K562 (cell line): Measurements from ENCODE around the gene SCUBE1. TPM values are rescaled to one million over a fixed set of nuclear protein-coding genes. Genes with fewer than 3 reads are reported as not detected.

ENCODE experiments used
- ATAC-seq: fragments of 200-7000 bp; cut with Tn5 transposase; 3 replicates; pipeline ENCODE4 v1.9.1; 2020; ENCODE audit warnings: moderate library complexity
- BruUV-seq: library from RNA; stranded (reverse); fragments of 400-500 nt; replicated peaks from 2 replicates; lab custom pipeline; 2021; lab: Mats Ljungman, UMichigan
- CTCF ChIA-PET: fragments of 300-600 bp; formaldehyde crosslinking; extraction: SDS; loops from one replicate; lab custom pipeline; 2021; ENCODE audit warnings: low intra/inter-chr PET ratio; lab: Yijun Ruan, JAX
- POLR2A ChIA-PET: fragments of 300-600, 350-650 bp; sonication (Branson Sonifier 250); formaldehyde crosslinking; extraction: SDS; loops from one replicate; lab custom pipeline; 2021; ENCODE audit warnings: antibody characterized with exemption, inconsistent platforms; lab: Yijun Ruan, JAX
- DNase-seq, 4 experiments: peaks; one replicate each; pipeline versions ENCODE4 v3.0.0 to v3.0.0-alpha.2; 2011 to 2018; ENCODE audit warnings: low spot score in 3 of 4, mixed read lengths in 3 of 4; ENCODE audit errors: extremely low read depth in 1 of 4
- FAIRE-seq: peaks from 2 replicates; lab custom pipeline; 2011; peaks lifted over from hg19 to GRCh38; lab: Jason Lieb, UNC
- H2AFZ ChIP-seq: 2 replicates; pipeline ENCODE4 v1.6.0; 2011; ENCODE audit warnings: low read depth, low read length, control low read depth, inconsistent platforms
- H3K27ac ChIP-seq: fragments of 200-600 bp; 3 replicates; pipeline ENCODE4 v1.8.0; 2011; ENCODE audit warnings: low read depth, mild to moderate bottlenecking, control low read depth, inconsistent platforms, low read length, moderate library complexity, mixed read lengths; ENCODE audit errors: extremely low read depth
- H3K27me3 ChIP-seq, 2 experiments: fragments of 300-600 bp in 1 of 2; 2 replicates in 1 of 2; 3 replicates in 1 of 2; pipeline versions ENCODE4 v1.6.0 to v1.8.0; 2011; ENCODE audit warnings: inconsistent platforms in 2 of 2, low read length in 2 of 2, mild to moderate bottlenecking in 1 of 2, mixed read lengths in 1 of 2, moderate library complexity in 1 of 2; ENCODE audit not compliant: control insufficient read depth in 2 of 2, insufficient read depth in 2 of 2
- H3K36me3 ChIP-seq: fragments of 300-600 bp; 3 replicates; pipeline ENCODE4 v1.8.0; 2011; ENCODE audit warnings: mild to moderate bottlenecking, low read length, inconsistent platforms; ENCODE audit not compliant: control insufficient read depth, insufficient read depth
- H3K4me1 ChIP-seq, 2 experiments: fragments of 200-600 bp in 1 of 2; replicated peaks in 1 of 2; 2 replicates in 1 of 2; 3 replicates in 1 of 2; pipeline versions ENCODE4 v1.5.1 to v1.8.0; 2011; ENCODE audit warnings: inconsistent platforms in 2 of 2, low read length in 2 of 2, mild to moderate bottlenecking in 1 of 2, mixed read lengths in 1 of 2, moderate library complexity in 1 of 2; ENCODE audit not compliant: control insufficient read depth in 2 of 2, insufficient read depth in 2 of 2
- H3K4me2 ChIP-seq: 2 replicates; pipeline ENCODE4 v1.6.1; 2011; ENCODE audit warnings: low read length, control low read depth, inconsistent platforms, mixed read lengths; ENCODE audit not compliant: insufficient read depth
- H3K4me3 ChIP-seq: fragments of 200-600 bp; sonication (generic), shearing (Covaris generic); 2 replicates; pipeline ENCODE4 v1.5.1; 2016; ENCODE audit warnings: control low read depth, inconsistent platforms
- H3K79me2 ChIP-seq: fragments of 200-600 bp; 3 replicates; pipeline ENCODE4 v1.8.0; 2011; ENCODE audit warnings: low read length, inconsistent platforms; ENCODE audit not compliant: control insufficient read depth, insufficient read depth
- H3K9ac ChIP-seq, 2 experiments: 2 replicates each; pipeline versions ENCODE4 v1.6.0 to v1.6.1; 2011; ENCODE audit warnings: low read depth in 2 of 2, low read length in 2 of 2, control low read depth in 1 of 2, inconsistent platforms in 1 of 2, mild to moderate bottlenecking in 1 of 2, mixed read lengths in 1 of 2; ENCODE audit not compliant: insufficient read depth in 1 of 2
- H3K9me1 ChIP-seq: one replicate; pipeline ENCODE4 v1.6.0; 2011; ENCODE audit warnings: inconsistent platforms, mild to moderate bottlenecking, low read length, moderate library complexity; ENCODE audit not compliant: control insufficient read depth, insufficient read depth
- H3K9me3 ChIP-seq: replicated peaks from 2 replicates; pipeline ENCODE4 v1.5.1; 2011; ENCODE audit warnings: low read depth, low read length, inconsistent platforms; ENCODE audit not compliant: control insufficient read depth, insufficient read depth
- H4K20me1 ChIP-seq: replicated peaks from 2 replicates; pipeline ENCODE4 v1.6.1; 2011; ENCODE audit warnings: low read length, inconsistent platforms, mixed read lengths; ENCODE audit not compliant: control insufficient read depth, insufficient read depth
- FOXP1 ChIP-seq: sonication (generic); formaldehyde crosslinking; IDR thresholded peaks from 2 replicates; pipeline ENCODE4 v1.8.0; 2022; ENCODE audit warnings: mild to moderate bottlenecking, missing genetic modification reagents
- MEF2D ChIP-seq: conservative IDR thresholded peaks from 2 replicates; pipeline ENCODE4 v1.6.1; 2016; ENCODE audit warnings: low read depth, missing genetic modification characterization, missing compliant biosample characterization
- PURB ChIP-seq: sonication (generic); formaldehyde crosslinking; IDR thresholded peaks from 2 replicates; pipeline ENCODE4 v1.9.0; 2021; ENCODE audit warnings: low read depth, mild to moderate bottlenecking, missing genetic modification reagents
- ZFX ChIP-seq: sonication (generic); formaldehyde crosslinking; IDR thresholded peaks from 2 replicates; pipeline ENCODE4 v1.8.0; 2022; ENCODE audit warnings: mild to moderate bottlenecking, missing genetic modification reagents, moderate library complexity
- ZNF318 ChIP-seq, 2 experiments: fragments of 450-650 bp; IDR thresholded peaks; 2 replicates each; pipeline ENCODE4 v1.6.1; 2016; ENCODE audit warnings: mild to moderate bottlenecking in 2 of 2, borderline replicate concordance in 1 of 2, low read depth in 1 of 2, moderate library complexity in 1 of 2
- ZNF583 ChIP-seq: fragments of 250-450 bp; sonication (Bioruptor Pico); IDR thresholded peaks from 2 replicates; pipeline ENCODE4 v1.4.0; 2020
- WGBS: fragments of 100-300 bp; shearing (Covaris generic); methylation state at CpG from one replicate; pipeline ENCODE4 v1.1.6; 2016; ENCODE audit warnings: low coverage, mixed read lengths; ENCODE audit not compliant: insufficient coverage; ENCODE audit errors: missing lambda C conversion rate; 5-methylcytosine and 5-hydroxymethylcytosine counted together
- in situ Hi-C: fragments of 300-500 bp; cut with MboI; formaldehyde crosslinking; loops from 4 replicates; pipeline ENCODE4 v1.15.0; 2018; ENCODE audit warnings: inconsistent platforms, mixed read lengths
- intact Hi-C: fragments of 100-400 bp; cut with micrococcal nuclease; formaldehyde crosslinking; loops from 2 replicates; pipeline ENCODE4 v1.14.2; 2022
- polyA plus RNA-seq, 8 experiments: library from polyadenylated mRNA; depleted of rRNA in 4 of 8; stranded (reverse) in 5 of 8; unstranded in 3 of 8; fragments of >200 nt; fragmentation: Nextera tagmentation in 2 of 8; fragmentation: Illumina TruSeq in 1 of 8; extraction: Ambion mirVana in 2 of 8; extraction: Trizol in 1 of 8; gene quantifications; 2 replicates each; pipeline versions ENCODE4 v1.2.1 to v1.2.3, GENCODE V29; 2011 to 2014; ENCODE audit warnings: inconsistent platforms in 1 of 8, missing spikeins in 1 of 8
- total RNA-seq, 7 experiments: library from RNA; depleted of rRNA in 6 of 7; stranded (reverse); fragments of >200 nt in 6 of 7; fragmentation: Illumina TruSeq in 2 of 7; extraction: Trizol in 2 of 7; gene quantifications; 2 replicates each; pipeline versions ENCODE4 v1.2.1 to v1.2.3, GENCODE V29; 2011 to 2021; ENCODE audit warnings: low replicate concordance in 1 of 7
- TF ChIP-seq, protein P1 (sequence below): fragments of 250-450 bp; sonication (Bioruptor Pico); IDR thresholded peaks from 2 replicates; pipeline ENCODE4 v1.8.0; 2021; ENCODE audit warnings: mild to moderate bottlenecking, moderate library complexity
- TF ChIP-seq, protein P2 (sequence below): fragments of 250-450 bp; sonication (Bioruptor Pico); IDR thresholded peaks from 2 replicates; pipeline ENCODE4 v1.5.0; 2021; ENCODE audit warnings: mild to moderate bottlenecking, borderline replicate concordance

Gene SCUBE1
- total and polyA plus RNA-seq, 9 of the 15 experiments (the other 6 are each of a cell fraction or from before 2014, with no cell fraction given) = 0.03 to 0.47 (median 0.29) TPM; not detected in 6

- in situ Hi-C loops (no loop called here), intact Hi-C loops (no loop called here)
- Histone ChIP-seq H2AFZ (no peak overlapping the region), H3K27ac (no peak overlapping the region), H3K4me2 (no peak overlapping the region), H3K79me2 (no peaks in the 10 kb centered on the region), H3K4me1 (peaks cover 9 to 21% of the 10 kb centered on the region in 2 experiments; a peak in 4 of 5 replicates), H3K9me1 (no peaks in the 10 kb centered on the region), H3K36me3 (no peaks in the 10 kb centered on the region), H3K9ac (no peak overlapping the region), H3K27me3 (peaks cover 0 to 15% of the 10 kb centered on the region in 2 experiments; a peak in 2 of 5 replicates), H3K9me3 (no peaks in the 10 kb centered on the region), H3K4me3 (no peak overlapping the region), H4K20me1 (no peaks in the 10 kb centered on the region; the same call in 1 of the 2 replicates)
- ATAC-seq = no peak
- BruUV-seq = no TSS peak
- ChIA-PET POLR2A (no interaction called here), CTCF (no interaction called here)
- WGBS = 0% methylated on average over 6 of the region's 7 CpGs
- DNase-seq = no peak
- no peak for FAIRE-seq
- TF ChIP-seq FOXP1 (CRISPR knock-in tag) (no peak), PURB (CRISPR knock-in tag) (no peak), ZNF318 (IDR thresholded peaks at IDR 0.05; ENCODE audit: borderline replicate concordance in 1 of 2, low read depth in 1 of 2) (no peak), ZNF583 (no peak), ZFX (CRISPR knock-in tag) (no peak), MEF2D (tag) (no peak)
- TF ChIP-seq, protein P1, sequence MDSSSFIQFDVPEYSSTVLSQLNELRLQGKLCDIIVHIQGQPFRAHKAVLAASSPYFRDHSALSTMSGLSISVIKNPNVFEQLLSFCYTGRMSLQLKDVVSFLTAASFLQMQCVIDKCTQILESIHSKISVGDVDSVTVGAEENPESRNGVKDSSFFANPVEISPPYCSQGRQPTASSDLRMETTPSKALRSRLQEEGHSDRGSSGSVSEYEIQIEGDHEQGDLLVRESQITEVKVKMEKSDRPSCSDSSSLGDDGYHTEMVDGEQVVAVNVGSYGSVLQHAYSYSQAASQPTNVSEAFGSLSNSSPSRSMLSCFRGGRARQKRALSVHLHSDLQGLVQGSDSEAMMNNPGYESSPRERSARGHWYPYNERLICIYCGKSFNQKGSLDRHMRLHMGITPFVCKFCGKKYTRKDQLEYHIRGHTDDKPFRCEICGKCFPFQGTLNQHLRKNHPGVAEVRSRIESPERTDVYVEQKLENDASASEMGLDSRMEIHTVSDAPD (CRISPR knock-in tag) = no peak
- TF ChIP-seq, protein P2, sequence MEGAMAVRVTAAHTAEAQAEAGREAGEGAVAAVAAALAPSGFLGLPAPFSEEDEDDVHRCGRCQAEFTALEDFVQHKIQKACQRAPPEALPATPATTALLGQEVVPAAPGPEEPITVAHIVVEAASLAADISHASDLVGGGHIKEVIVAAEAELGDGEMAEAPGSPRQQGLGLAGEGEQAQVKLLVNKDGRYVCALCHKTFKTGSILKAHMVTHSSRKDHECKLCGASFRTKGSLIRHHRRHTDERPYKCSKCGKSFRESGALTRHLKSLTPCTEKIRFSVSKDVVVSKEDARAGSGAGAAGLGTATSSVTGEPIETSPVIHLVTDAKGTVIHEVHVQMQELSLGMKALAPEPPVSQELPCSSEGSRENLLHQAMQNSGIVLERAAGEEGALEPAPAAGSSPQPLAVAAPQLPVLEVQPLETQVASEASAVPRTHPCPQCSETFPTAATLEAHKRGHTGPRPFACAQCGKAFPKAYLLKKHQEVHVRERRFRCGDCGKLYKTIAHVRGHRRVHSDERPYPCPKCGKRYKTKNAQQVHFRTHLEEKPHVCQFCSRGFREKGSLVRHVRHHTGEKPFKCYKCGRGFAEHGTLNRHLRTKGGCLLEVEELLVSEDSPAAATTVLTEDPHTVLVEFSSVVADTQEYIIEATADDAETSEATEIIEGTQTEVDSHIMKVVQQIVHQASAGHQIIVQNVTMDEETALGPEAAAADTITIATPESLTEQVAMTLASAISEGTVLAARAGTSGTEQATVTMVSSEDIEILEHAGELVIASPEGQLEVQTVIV (CRISPR knock-in tag) = no peak
These were observed 1.6 kb downstream of the SCUBE1 start for GRCh38 chr22:43341565-43341964.
